GM12875 (cell line): Measurements from ENCODE around the gene DAZAP1.

ENCODE experiments used
- H3K4me3 ChIP-seq: one replicate; pipeline ENCODE4 v1.5.1; 2011; ENCODE audit warnings: low read depth, low read length, control low read depth
- CTCF ChIP-seq: IDR thresholded peaks from 2 replicates; pipeline ENCODE4 v1.5.1; 2011; ENCODE audit warnings: low read depth, mild to moderate bottlenecking, control low read depth, inconsistent platforms, low read length, moderate library complexity, borderline replicate concordance; ENCODE audit not compliant: insufficient read depth

Gene DAZAP1

GRCh38 chr19:1435378-1435989, 28.1 kb downstream of the DAZAP1 start:
- no peak for TF ChIP-seq CTCF

GRCh38 chr19:1437609-1438008, 30.2 kb downstream of the DAZAP1 start:
- H3K4me3 ChIP-seq = no peak overlapping the region

More at GRCh38 chr19:1435378-1435989, 28.1 kb downstream of the DAZAP1 start:
- H3K4me3 ChIP-seq = no peak overlapping the region

GRCh38 chr19:1438035-1438932, 30.9 kb downstream of the DAZAP1 start, which contains the start of gene RPS15:
Gene RPS15, plus strand, starts transcription at chr19:1438396. Its CDS starts 30 bp downstream, at chr19:1438426.
- peak within 1 kb of the TSS; percentile 77 for H3K4me3 ChIP-seq
- peak; percentile 99 for TF ChIP-seq CTCF

More at GRCh38 chr19:1437609-1438008, 30.2 kb downstream of the DAZAP1 start:
- TF ChIP-seq CTCF = no peak

- TF ChIP-seq CTCF = no peak
- H3K4me3 ChIP-seq = peak overlapping the region; percentile 77
Observed at GRCh38 chr19:1438933-1439354, 31.6 kb downstream of the DAZAP1 start.

- H3K4me3 ChIP-seq = peak overlapping the region; percentile 77
Observed at GRCh38 chr19:1439525-1440417, 32.4 kb downstream of the DAZAP1 start.

- no peak overlapping the region for H3K4me3 ChIP-seq
Observed at GRCh38 chr19:1440418-1440801, 33.0 kb downstream of the DAZAP1 start.

More at GRCh38 chr19:1440418-1440801, 33.0 kb downstream of the DAZAP1 start:
- no peak for TF ChIP-seq CTCF
